ENCODE measurements around the gene ARF3. TPM values are rescaled to one million over a fixed set of nuclear protein-coding genes. Genes with fewer than 3 reads are reported as not detected.
A peak's percentile ranks its signal among the peaks of the same experiment; 100 is the strongest.

The ARF3 gene
- total and polyA plus RNA-seq, 2 of the 13 experiments (the other 11 are each of a cell fraction or from before 2014, with no cell fraction given), result 53.8 to 57.9 TPM

GRCh38 chr12:48910196-48910595, 47.1 kb downstream of the ARF3 start (continued):
- TF ChIP-seq HNF4G (IDR thresholded peaks at IDR 0.05; ENCODE audit: borderline replicate concordance, low read depth, low read length) (peak; percentile 38; the same call in 1 of the 2 replicates), HNF4G (CRISPR knock-in tag; IDR thresholded peaks at IDR 0.05; ENCODE audit: borderline replicate concordance, low read depth) (no peak), ZNF337 (CRISPR knock-in tag; IDR thresholded peaks at IDR 0.05; ENCODE audit: borderline replicate concordance, low read depth) (no peak), POLR2G (IDR thresholded peaks at IDR 0.05; ENCODE audit: low read depth, low read length) (no peak), KMT2B (CRISPR knock-in tag; IDR thresholded peaks at IDR 0.05) (0 out of 2 replicates have a peak, but pooled peaks have one; percentile 32), BRCA1 (CRISPR knock-in tag; IDR thresholded peaks at IDR 0.05) (no peak), NAIF1 (CRISPR knock-in tag; IDR thresholded peaks at IDR 0.05; ENCODE audit: borderline replicate concordance) (no peak), HOXA9 (CRISPR knock-in tag; IDR thresholded peaks at IDR 0.05; ENCODE audit: borderline replicate concordance) (no peak), MYPOP (CRISPR knock-in tag; IDR thresholded peaks at IDR 0.05) (peak; percentile 44; the same call in 1 of the 2 replicates), ZNF142 (CRISPR knock-in tag; IDR thresholded peaks at IDR 0.05) (no peak), TCF7L2 (IDR thresholded peaks at IDR 0.05; ENCODE audit: low read depth, low read length) (peak; percentile 75), ZNF740 (CRISPR knock-in tag; IDR thresholded peaks at IDR 0.05) (no peak), ZFP90 (CRISPR knock-in tag; IDR thresholded peaks at IDR 0.05; ENCODE audit: borderline replicate concordance) (peak; percentile 40; the same call in 1 of the 2 replicates), IKZF1 (IDR thresholded peaks at IDR 0.05) (no peak), POGK (CRISPR knock-in tag; conservative IDR thresholded peaks at IDR 0.05) (peak; percentile 71; the same call in 1 of the 2 replicates), ZNF136 (CRISPR knock-in tag; IDR thresholded peaks at IDR 0.05; ENCODE audit: low read depth) (peak; percentile 86; the same call in 1 of the 2 replicates), ZNF224 (CRISPR knock-in tag; IDR thresholded peaks at IDR 0.05) (no peak), ZNF770 (CRISPR knock-in tag; IDR thresholded peaks at IDR 0.05) (no peak), TBX3 (IDR thresholded peaks at IDR 0.05; ENCODE audit: borderline replicate concordance) (peak; percentile 95)

Data from HepG2 (cell line).